Measurements from ENCODE around the gene EPAS1. TPM values are rescaled to one million over a fixed set of nuclear protein-coding genes. Genes with fewer than 3 reads are reported as not detected.
A peak's percentile ranks its signal among the peaks of the same experiment; 100 is the strongest.

The EPAS1 gene
- total RNA-seq, 1 donor from 2014 or later, result 1,419 TPM

- intact Hi-C loops (cut with DNase I), result no loop called here
- Histone ChIP-seq H3K9me3 (no peaks in the 10 kb centered on the region), H3K4me3 (peak overlapping the region; percentile 78), H3K27ac (no peak overlapping the region), H3K27me3 (ENCODE audit: low read depth) (no peaks in the 10 kb centered on the region), H3K36me3 (no peaks in the 10 kb centered on the region), H3K4me1 (peaks cover 99% of the 10 kb centered on the region)
- no peak for TF ChIP-seq CTCF (IDR thresholded peaks at IDR 0.05)
- no peak for ATAC-seq
- no peak for DNase-seq
These were observed 11.4 kb downstream of the EPAS1 start for GRCh38 chr2:46308629-46309028.

- intact Hi-C loops (cut with DNase I), result no loop called here
- DNase-seq, result no peak
These were observed 12.1 kb downstream of the EPAS1 start for GRCh38 chr2:46309052-46309953.

GRCh38 chr2:46310446-46310845, 13.2 kb downstream of the EPAS1 start:
- no peak for TF ChIP-seq CTCF (IDR thresholded peaks at IDR 0.05)
- no peak for ATAC-seq
- H3K27ac ChIP-seq, result peak overlapping the region; percentile 74
- intact Hi-C loops (cut with DNase I), result no loop called here
- no peaks in the 10 kb centered on the region for H3K27me3 ChIP-seq (ENCODE audit: low read depth)
- no peak for DNase-seq
- H3K4me1 ChIP-seq, result peaks cover 99% of the 10 kb centered on the region
- no peaks in the 10 kb centered on the region for H3K36me3 ChIP-seq
- peak overlapping the region; percentile 2 for H3K4me3 ChIP-seq
- no peaks in the 10 kb centered on the region for H3K9me3 ChIP-seq

More at GRCh38 chr2:46309052-46309953, 12.1 kb downstream of the EPAS1 start:
- H3K27ac ChIP-seq, result no peak overlapping the region
- no peak for TF ChIP-seq CTCF (IDR thresholded peaks at IDR 0.05)
- peaks cover 99% of the 10 kb centered on the region for H3K4me1 ChIP-seq
- peak overlapping the region; percentile 78 for H3K4me3 ChIP-seq
- H3K9me3 ChIP-seq, result no peaks in the 10 kb centered on the region
- no peaks in the 10 kb centered on the region for H3K36me3 ChIP-seq
- ATAC-seq, result no peak
- H3K27me3 ChIP-seq (ENCODE audit: low read depth), result no peaks in the 10 kb centered on the region

GRCh38 chr2:46311651-46312223, 14.5 kb downstream of the EPAS1 start:
- no peaks in the 10 kb centered on the region for H3K36me3 ChIP-seq
- no peak for ATAC-seq
- no peak for TF ChIP-seq CTCF (IDR thresholded peaks at IDR 0.05)
- H3K9me3 ChIP-seq, result no peaks in the 10 kb centered on the region
- no peaks in the 10 kb centered on the region for H3K27me3 ChIP-seq (ENCODE audit: low read depth)
- peak overlapping the region; percentile 3 for H3K4me3 ChIP-seq
- intact Hi-C loops (cut with DNase I), result no loop called here
- peak overlapping the region; percentile 74 for H3K27ac ChIP-seq
- no peak for DNase-seq
- H3K4me1 ChIP-seq, result peaks cover 99% of the 10 kb centered on the region

GRCh38 chr2:46313063-46313462, 15.9 kb downstream of the EPAS1 start:
- Histone ChIP-seq H3K4me1 (peaks cover 96% of the 10 kb centered on the region), H3K9me3 (no peaks in the 10 kb centered on the region), H3K4me3 (no peak overlapping the region), H3K27ac (peak overlapping the region; percentile 74), H3K27me3 (ENCODE audit: low read depth) (no peaks in the 10 kb centered on the region), H3K36me3 (peaks cover 8% of the 10 kb centered on the region)
- DNase-seq (no peak), ATAC-seq (no peak)
- intact Hi-C loops (cut with DNase I), result no loop called here
- no peak for TF ChIP-seq CTCF (IDR thresholded peaks at IDR 0.05)

Data from lower lobe of right lung (tissue), 2 donors.